ENCODE measurements around the gene MAP3K4. TPM values are rescaled to one million over a fixed set of nuclear protein-coding genes. Genes with fewer than 3 reads are reported as not detected.

MAP3K4 gene
- total and polyA plus RNA-seq, 2 of the 8 experiments (the other 6 are each of a cell fraction or from before 2014, with no cell fraction given), result 16.6 to 51.6 TPM

GRCh38 chr6:161150136-161150535 lies 158.6 kb downstream of the MAP3K4 start:
- Histone ChIP-seq H3K4ac (replicated peaks; ENCODE audit: insufficient read length, low read depth, low read length) (no peak overlapping the region), H3K18ac (ENCODE audit: extremely low read depth, low read length) (no peak overlapping the region), H2BK12ac (ENCODE audit: low read depth, low read length) (no peak overlapping the region), H2BK15ac (ENCODE audit: low read length) (no peak overlapping the region), H3K56ac (replicated peaks; ENCODE audit: insufficient read length, low read depth, low read length) (no peak overlapping the region), H3K79me2 (ENCODE audit: control insufficient read depth in 1 of 2, insufficient read depth in 2 of 2, low read length in 2 of 2) (no peaks in the 10 kb centered on the region), H4K8ac (ENCODE audit: extremely low read depth, insufficient read depth, low read length) (no peak overlapping the region), H3K27me3 (replicated peaks in 1 of 4; ENCODE audit: control insufficient read depth in 3 of 4, extremely low read depth in 1 of 4, insufficient read depth in 3 of 4, low read length in 3 of 4) (no peaks in the 10 kb centered on the region), H2BK20ac (ENCODE audit: low read length) (no peak overlapping the region), H3K9me3 (ENCODE audit: insufficient read depth in 2 of 2, low read depth in 1 of 2, low read length in 1 of 2) (no peaks in the 10 kb centered on the region), H3K14ac (ENCODE audit: insufficient read length) (no peak overlapping the region), H4K91ac (replicated peaks; ENCODE audit: insufficient read length, low read length) (no peak overlapping the region), H3K4me1 (replicated peaks in 1 of 4; ENCODE audit: control insufficient read depth in 3 of 4, insufficient read depth in 4 of 4, low read length in 3 of 4) (no peaks in the 10 kb centered on the region), H3K4me2 (ENCODE audit: insufficient read depth in 1 of 2, low read depth in 2 of 2, low read length in 2 of 2) (no peak overlapping the region), H2BK120ac (replicated peaks; ENCODE audit: low read depth, low read length) (no peak overlapping the region), H2AFZ (ENCODE audit: low read length) (no peak overlapping the region), H3K9ac (replicated peaks in 1 of 4; ENCODE audit: extremely low read depth in 1 of 4, low read depth in 3 of 4, low read length in 3 of 4) (no peak overlapping the region), H3K23ac (ENCODE audit: insufficient read length) (no peak overlapping the region), H3K79me1 (ENCODE audit: low read depth, low read length) (no peaks in the 10 kb centered on the region; the same call in 1 of the 2 replicates), H3K27ac (ENCODE audit: low read depth, low read length) (no peak overlapping the region), H3K36me3 (ENCODE audit: control insufficient read depth in 2 of 4, insufficient read depth in 4 of 4, low read length in 3 of 4) (peaks cover 0 to 20% (median 10%) of the 10 kb centered on the region in 4 experiments; a peak in 6 of 8 replicates), H4K20me1 (replicated peaks in 1 of 2; ENCODE audit: control insufficient read depth in 1 of 2, insufficient read depth in 2 of 2, low read length in 2 of 2) (peaks cover 2 to 7% of the 10 kb centered on the region in 2 experiments), H2BK5ac (ENCODE audit: low read depth, low read length) (no peak overlapping the region), H2AK5ac (ENCODE audit: low read depth, low read length) (no peak overlapping the region), H3K23me2 (ENCODE audit: low read depth, low read length) (no peaks in the 10 kb centered on the region), H3K4me3 (ENCODE audit: extremely low read depth in 1 of 4, insufficient read depth in 2 of 4, low read depth in 3 of 4, low read length in 4 of 4) (no peak overlapping the region), H4K5ac (ENCODE audit: insufficient read length, low read depth, low read length) (no peak overlapping the region)
- DNase-seq (ENCODE audit: low read depth in 1 of 2, low spot score in 2 of 2) (no peak), FAIRE-seq (no peak)
- CTCF ChIA-PET (ENCODE audit: partially characterized antibody), result interaction anchor here (0.6 to 5.8 kb wide), 8 partner anchors 10 to 417 kb away, joined by 3 to 40 read pairs (median 4); no protein-coding TSS in a partner anchor
- POLR2A ChIA-PET (ENCODE audit: partially characterized antibody), result interaction anchor here (0.8 kb wide), 1 partner anchor 123 kb away, joined by 3 read pairs; no protein-coding TSS in a partner anchor
- WGBS, 2 experiments (ENCODE audit: extremely low coverage in 1 of 2, insufficient coverage in 1 of 2, insufficient read length in 1 of 2, insufficient replicate concordance in 2 of 2, low coverage in 1 of 2, low lambda C conversion rate in 2 of 2, missing lambda C conversion rate in 1 of 2), result 92% methylated on average over 5 of the region's 5 CpGs; no CpG with 5 or more reads in 1 of the 2 experiments
